HG02678 (cell line): ENCODE data around the gene WWC2.
A peak's percentile ranks its signal among the peaks of the same experiment; 100 is the strongest.

Source experiments
- ATAC-seq: cut with Tn5 transposase; IDR thresholded peaks from one replicate; pipeline ENCODE4 v1.9.1; 2021; ENCODE audit warnings: mild to moderate bottlenecking, moderate library complexity; ENCODE audit not compliant: unreplicated experiment

Gene WWC2

DNA sequence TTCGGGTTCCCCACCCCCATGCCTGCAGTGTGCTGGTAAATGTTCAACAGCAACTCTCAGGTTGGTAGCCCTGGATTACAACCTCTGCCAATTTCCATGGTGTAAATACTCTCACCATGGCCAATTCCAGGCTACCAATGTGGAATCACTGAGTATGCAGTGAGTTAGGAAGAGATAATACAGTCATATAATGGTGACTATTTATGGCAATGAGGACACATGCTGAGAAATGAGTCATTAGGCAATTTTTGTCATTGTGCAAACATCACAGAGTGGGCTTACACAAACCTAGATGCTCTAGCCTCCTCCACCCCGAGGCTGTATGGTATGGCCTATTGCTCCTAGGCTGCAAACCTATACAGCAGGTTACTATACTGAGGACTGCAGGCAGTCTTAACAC is 227.8 kb downstream of the WWC2 start:
- no peak for ATAC-seq

DNA sequence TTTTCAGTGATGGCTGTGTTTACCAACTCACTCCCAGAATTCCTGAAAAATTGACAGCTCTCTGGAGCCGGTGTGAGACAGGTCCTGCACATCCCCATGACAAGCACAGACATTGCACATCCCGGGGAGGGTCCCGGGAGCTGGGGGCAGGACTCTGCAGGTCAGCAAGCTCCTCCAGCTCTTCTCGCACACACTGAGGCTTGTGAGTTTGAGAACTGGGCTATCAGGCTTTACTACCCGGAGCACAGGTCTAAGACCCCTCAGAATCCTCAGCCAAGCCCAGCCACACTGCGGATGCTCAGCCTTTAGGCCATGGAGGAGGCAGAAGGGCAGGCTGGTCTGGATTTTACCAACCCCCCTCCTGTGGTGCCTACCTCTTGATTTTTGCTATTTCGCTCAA is 228.8 kb downstream of the WWC2 start:
- ATAC-seq: no peak

GRCh38 chr4:183328832-183329231 is 229.8 kb downstream of the WWC2 start:
- no peak for ATAC-seq

DNA sequence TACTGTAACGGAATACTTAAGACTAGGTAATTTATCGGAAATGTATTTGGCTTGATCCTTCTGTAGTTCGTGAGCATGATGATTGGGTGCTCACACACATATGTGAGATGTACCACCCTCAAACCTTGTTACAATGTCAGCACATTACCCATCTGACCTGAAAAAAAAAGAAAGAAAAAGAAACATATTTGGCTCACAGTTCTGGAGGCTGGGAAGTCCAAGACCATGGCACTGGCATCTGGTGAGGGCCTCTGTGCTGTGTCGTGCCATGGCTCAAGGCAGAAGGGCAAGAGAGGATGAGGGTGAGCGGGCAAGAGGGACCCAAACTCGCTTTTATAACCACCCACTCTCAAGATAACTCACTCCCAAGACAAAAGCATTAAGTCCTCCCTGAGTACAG is 230.2 kb downstream of the WWC2 start:
- no peak for ATAC-seq

DNA sequence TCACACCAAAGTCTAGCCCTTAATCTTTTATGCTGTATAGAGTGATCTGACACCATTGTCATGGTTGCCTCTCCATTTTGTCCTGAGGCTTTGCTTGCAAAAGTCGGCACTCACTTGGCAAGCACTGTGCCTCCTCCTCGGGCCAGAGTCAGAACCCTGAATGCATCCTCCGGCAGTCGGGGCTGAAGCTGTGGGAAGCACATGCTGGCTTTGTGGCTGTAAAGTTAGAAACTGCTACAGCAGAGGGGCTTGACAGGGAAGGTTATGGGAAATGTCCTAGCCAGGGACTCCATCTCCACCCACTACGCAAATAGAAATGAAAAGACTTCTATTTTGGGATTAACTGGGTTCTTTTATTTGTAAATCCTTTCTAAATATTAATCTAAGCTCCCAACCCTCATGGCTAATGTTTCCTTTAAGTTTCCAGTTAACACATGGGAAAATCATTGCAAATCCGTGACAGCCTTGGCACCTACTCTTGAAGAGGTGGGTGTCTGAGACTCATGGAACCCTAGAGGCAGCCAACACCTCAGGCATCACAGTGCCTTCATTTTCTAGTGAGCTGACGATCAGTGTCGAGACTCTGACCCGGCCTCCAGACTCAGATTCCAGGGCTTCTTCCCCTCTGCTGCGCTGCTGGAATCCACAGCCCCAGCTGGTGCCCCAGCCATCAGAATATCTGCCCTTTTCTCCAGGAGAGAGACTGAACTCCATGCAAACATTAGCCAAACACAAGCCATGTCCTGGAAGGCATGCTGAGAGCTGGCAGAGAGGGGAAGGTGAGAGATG is 231.1 kb downstream of the WWC2 start:
- ATAC-seq: no peak

DNA sequence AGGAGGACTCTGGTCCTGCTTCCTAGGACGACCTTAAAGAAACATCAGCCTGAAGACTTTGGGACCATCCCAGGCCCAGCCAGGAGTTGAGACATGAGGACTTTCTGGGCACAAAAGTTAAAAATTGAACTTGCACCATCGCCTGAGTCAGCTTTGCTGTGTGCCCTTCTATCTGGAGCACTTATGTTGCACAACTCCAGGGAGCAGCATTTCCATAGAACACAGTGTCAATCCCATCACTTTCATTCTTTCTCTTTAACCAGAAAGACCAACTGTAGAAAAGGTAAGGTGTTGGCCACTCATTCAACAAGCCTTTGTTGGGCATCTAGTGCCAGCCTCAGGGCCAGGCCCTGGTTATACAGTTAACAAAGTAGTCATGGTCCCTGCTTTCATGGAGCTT is 231.8 kb downstream of the WWC2 start:
- ATAC-seq: no peak

DNA sequence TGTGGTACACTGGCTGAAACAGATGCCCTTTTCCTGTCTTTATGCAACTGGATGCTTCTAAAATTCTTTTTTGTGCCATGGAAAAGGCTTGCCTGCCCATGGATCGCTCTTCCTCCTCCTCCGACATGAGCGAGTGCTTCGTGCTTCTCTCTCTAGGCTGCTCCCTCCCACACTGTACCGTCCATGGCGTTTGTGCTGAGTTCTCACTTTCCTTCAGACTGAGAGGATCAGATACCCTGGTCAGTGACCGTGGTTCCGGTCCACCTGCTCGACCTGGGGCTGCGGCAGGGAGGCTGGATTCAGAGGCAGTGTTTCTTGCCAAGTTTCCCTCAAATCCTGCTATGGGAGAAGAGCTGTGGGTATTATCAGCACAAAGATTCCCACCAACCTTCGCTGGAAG is 233.4 kb downstream of the WWC2 start:
- no peak for ATAC-seq

GRCh38 chr4:183333202-183333601 is 234.1 kb downstream of the WWC2 start:
- no peak for ATAC-seq

GRCh38 chr4:183333983-183334382 is 234.9 kb downstream of the WWC2 start:
- no peak for ATAC-seq

- no peak for ATAC-seq
Measured at GRCh38 chr4:183335369-183335940, 236.4 kb downstream of the WWC2 start.

DNA sequence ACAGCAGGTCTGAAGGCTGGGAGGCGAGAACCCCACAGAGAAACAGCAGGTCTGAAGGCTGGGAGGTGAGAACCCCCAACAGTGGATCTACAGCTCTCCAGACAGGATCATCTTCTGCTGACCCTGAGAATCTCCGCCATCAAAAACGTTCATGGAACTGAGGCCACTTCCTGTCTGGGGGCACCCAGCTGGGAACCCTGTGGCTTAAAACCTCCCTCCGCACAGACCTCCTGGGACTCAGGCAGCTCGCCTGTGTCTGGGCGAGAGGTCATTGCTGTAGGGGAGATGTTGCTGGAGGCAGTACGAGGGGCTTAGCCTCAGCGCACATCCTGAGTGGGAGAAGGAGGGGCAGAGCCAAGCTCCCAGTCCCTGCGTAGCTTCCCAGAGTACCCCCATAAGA is 238.3 kb downstream of the WWC2 start:
- ATAC-seq: no peak

DNA sequence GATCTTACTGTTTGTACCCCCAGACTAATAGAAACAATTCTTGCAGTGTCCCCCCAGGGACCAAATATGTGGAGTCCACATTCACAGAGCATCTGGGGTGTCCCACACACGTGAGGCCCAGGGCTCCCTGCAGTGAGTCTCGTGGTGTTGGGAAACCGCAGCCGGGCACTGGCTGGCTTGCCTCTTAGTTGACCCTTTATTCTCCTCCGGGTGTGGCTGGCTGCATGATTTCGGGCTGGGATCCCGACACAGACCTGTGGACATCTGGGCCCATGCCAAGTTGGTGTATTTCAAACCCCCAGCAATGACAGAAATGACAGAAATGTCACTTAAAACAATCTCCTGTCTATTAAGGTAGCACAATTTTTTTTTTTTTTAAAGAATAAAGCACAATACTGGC is 238.8 kb downstream of the WWC2 start:
- ATAC-seq: no peak

GRCh38 chr4:183342541-183343533 is 243.8 kb downstream of the WWC2 start:
- peak; percentile 58 for ATAC-seq

GRCh38 chr4:183343730-183344129 is 244.7 kb downstream of the WWC2 start:
- no peak for ATAC-seq

GRCh38 chr4:183344523-183345255 is 245.6 kb downstream of the WWC2 start:
- no peak for ATAC-seq

DNA sequence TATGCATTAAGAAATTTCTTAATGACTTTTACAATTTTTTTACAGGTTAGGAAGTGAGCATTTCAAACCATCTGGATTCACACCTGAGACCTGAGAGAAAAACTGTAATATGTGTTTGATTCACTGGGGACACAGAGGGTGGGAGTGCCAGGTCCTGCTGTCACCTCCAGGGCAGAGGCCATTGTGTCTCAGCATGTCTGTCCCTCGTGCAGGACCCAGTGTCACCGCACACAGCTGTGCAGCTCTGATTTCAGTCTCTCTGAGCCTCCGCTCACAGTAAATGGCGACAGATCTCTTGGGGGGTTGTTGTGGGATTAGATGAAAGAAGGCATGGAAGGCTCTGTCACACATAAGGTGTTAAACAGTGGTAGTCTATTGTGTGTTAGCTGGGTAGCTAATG is 246.2 kb downstream of the WWC2 start:
- no peak for ATAC-seq

DNA sequence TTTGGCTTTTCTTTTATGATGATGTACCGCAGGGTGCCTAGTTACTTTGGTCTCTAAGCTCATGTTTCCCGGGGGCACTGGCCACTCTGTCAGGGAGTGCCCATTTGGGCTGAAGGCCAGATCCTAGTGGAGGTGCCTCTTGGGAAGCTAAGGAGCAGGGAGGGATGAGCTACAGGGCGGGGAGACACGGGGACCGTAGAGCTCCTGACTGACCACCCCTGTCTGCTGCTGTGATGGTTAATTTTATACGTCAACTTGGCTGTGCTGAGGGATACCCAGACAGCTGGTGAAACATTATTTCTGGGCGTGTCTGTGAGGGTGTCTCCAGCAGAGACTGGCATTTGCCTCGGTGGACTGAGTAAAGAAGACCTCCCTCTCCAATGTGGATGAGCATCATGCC is 248.1 kb downstream of the WWC2 start:
- ATAC-seq: no peak

- no peak for ATAC-seq
Measured at GRCh38 chr4:183347566-183347965, 248.5 kb downstream of the WWC2 start.

DNA sequence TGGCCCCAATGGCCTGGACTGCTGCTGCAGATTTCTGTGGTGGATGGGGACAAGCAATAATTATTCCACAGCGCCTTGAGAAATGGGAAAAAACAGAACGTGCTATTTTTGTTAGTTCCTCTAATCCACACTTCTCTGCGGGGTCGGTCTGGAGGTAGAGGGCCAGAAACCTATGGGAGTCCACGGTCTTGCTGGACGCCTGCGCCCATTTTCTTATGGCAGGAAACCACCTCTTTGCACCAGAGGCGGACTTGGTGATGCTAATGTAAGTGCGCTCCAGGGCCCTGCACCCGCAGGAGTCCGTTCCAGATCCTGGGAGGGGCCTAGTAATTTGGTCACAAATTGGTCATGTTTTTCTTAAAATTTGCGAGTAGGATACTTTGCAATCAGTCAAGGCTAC is 249.1 kb downstream of the WWC2 start:
- no peak for ATAC-seq

GRCh38 chr4:183348706-183349659 is 249.9 kb downstream of the WWC2 start:
- no peak for ATAC-seq
